Neural cell (in vitro differentiated cells): ENCODE results near the gene LDLRAD3. TPM values are rescaled to one million over a fixed set of nuclear protein-coding genes. Genes with fewer than 3 reads are reported as not detected.

Experiments used
- H2AFZ ChIP-seq: fragments of 200-600, 300-800 bp; sonication (generic), shearing (Covaris generic); 2 replicates; pipeline ENCODE4 v1.6.0; 2014; ENCODE audit warnings: low read depth, mild to moderate bottlenecking, antibody characterized with exemption, low read length, moderate library complexity
- H3F3A ChIP-seq: fragments of 200-600 bp; shearing (Covaris generic); 2 replicates; pipeline ENCODE4 v1.6.1; 2016; ENCODE audit warnings: mild to moderate bottlenecking, moderate library complexity, mixed read lengths, antibody characterized with exemption, low read length; ENCODE audit not compliant: insufficient read depth, poor library complexity, severe bottlenecking
- H3K27ac ChIP-seq: fragments of 200-600, 300-800 bp; sonication (generic), shearing (Covaris generic); 2 replicates; pipeline ENCODE4 v1.5.1; 2014; ENCODE audit warnings: mild to moderate bottlenecking, low read length, moderate library complexity
- H3K27me3 ChIP-seq: fragments of 300-800, 200-600 bp; sonication (generic), shearing (Covaris generic); 2 replicates; pipeline ENCODE4 v1.6.0; 2014; ENCODE audit warnings: mild to moderate bottlenecking, low read depth, low read length, moderate library complexity; ENCODE audit not compliant: insufficient read depth
- H3K36me3 ChIP-seq: fragments of 300-800, 200-600 bp; sonication (generic), shearing (Covaris generic); 2 replicates; pipeline ENCODE4 v1.5.1; 2014; ENCODE audit warnings: mild to moderate bottlenecking, antibody characterized with exemption, low read length, moderate library complexity; ENCODE audit not compliant: insufficient read depth
- H3K4me2 ChIP-seq: fragments of 300-800, 200-600 bp; sonication (generic), shearing (Covaris generic); 2 replicates; pipeline ENCODE4 v1.6.0; 2014; ENCODE audit warnings: mild to moderate bottlenecking, low read length
- H3K4me3 ChIP-seq: fragments of 300-800, 200-600 bp; sonication (generic), shearing (Covaris generic); 2 replicates; pipeline ENCODE4 v1.5.1; 2014; ENCODE audit warnings: mild to moderate bottlenecking, low read length, moderate library complexity
- H3K79me2 ChIP-seq: fragments of 200-600 bp; shearing (Covaris generic); replicated peaks from 2 replicates; pipeline ENCODE4 v1.6.0; 2014; ENCODE audit warnings: mild to moderate bottlenecking, low read length, moderate library complexity; ENCODE audit not compliant: insufficient read depth
- H3K9ac ChIP-seq: fragments of 300-800, 200-600 bp; sonication (generic), shearing (Covaris generic); 2 replicates; pipeline ENCODE4 v1.6.1; 2016; ENCODE audit warnings: mild to moderate bottlenecking, low read length, mixed read lengths
- H3K9me2 ChIP-seq: fragments of 200-600 bp; shearing (Covaris generic); 2 replicates; pipeline ENCODE4 v1.6.1; 2016; ENCODE audit warnings: mild to moderate bottlenecking, low read length, mixed read lengths; ENCODE audit not compliant: insufficient read depth
- H3K9me3 ChIP-seq: fragments of 200-600, 300-800 bp; sonication (generic), shearing (Covaris generic); 2 replicates; pipeline ENCODE4 v1.6.1; 2016; ENCODE audit warnings: mild to moderate bottlenecking, mixed run types, low read length, moderate library complexity, mixed read lengths
- H4K20me1 ChIP-seq: fragments of 200-600 bp; shearing (Covaris generic); 2 replicates; pipeline ENCODE4 v1.6.1; 2016; ENCODE audit warnings: mild to moderate bottlenecking, mixed run types; ENCODE audit not compliant: insufficient read depth
- EP300 ChIP-seq: fragments of 450-650 bp; conservative IDR thresholded peaks from 2 replicates; pipeline ENCODE4 v1.6.1; 2014; ENCODE audit warnings: antibody characterized with exemption, mild to moderate bottlenecking, moderate library complexity; ENCODE audit not compliant: poor library complexity, severe bottlenecking
- EZH2 ChIP-seq: fragments of 200-600, 300-800 bp; shearing (Covaris generic), sonication (generic); IDR thresholded peaks from 2 replicates; pipeline ENCODE4 v1.6.1; 2014; ENCODE audit warnings: antibody characterized with exemption, low read length, borderline replicate concordance, mild to moderate bottlenecking; ENCODE audit not compliant: insufficient read depth, poor library complexity, severe bottlenecking
- MXI1 ChIP-seq: fragments of 450-650 bp; conservative IDR thresholded peaks from 2 replicates; pipeline ENCODE4 v1.6.1; 2014; ENCODE audit warnings: antibody characterized with exemption, mild to moderate bottlenecking; ENCODE audit not compliant: poor library complexity, severe bottlenecking
- POLR2AphosphoS5 ChIP-seq: IDR thresholded peaks from 2 replicates; pipeline ENCODE4 v1.6.1; 2012
- RAD21 ChIP-seq: fragments of 450-650 bp; conservative IDR thresholded peaks from 2 replicates; pipeline ENCODE4 v1.6.1; 2014; ENCODE audit warnings: antibody characterized with exemption, mild to moderate bottlenecking, moderate library complexity
- SMC3 ChIP-seq: fragments of 450-650 bp; conservative IDR thresholded peaks from 2 replicates; pipeline ENCODE4 v1.6.1; 2014; ENCODE audit warnings: antibody characterized with exemption, mild to moderate bottlenecking, moderate library complexity; ENCODE audit not compliant: poor library complexity
- TAF1 ChIP-seq: IDR thresholded peaks from 2 replicates; pipeline ENCODE4 v1.6.1; 2012; ENCODE audit warnings: low read depth
- polyA plus RNA-seq: library from polyadenylated mRNA; depleted of rRNA; stranded (reverse); fragments of >200 nt; gene quantifications from 2 replicates; pipeline ENCODE4 v1.2.3, GENCODE V29; 2014
- TF ChIP-seq, protein P1 (sequence below): IDR thresholded peaks from 2 replicates; pipeline ENCODE4 v1.6.1; 2012; ENCODE audit warnings: borderline replicate concordance
- TF ChIP-seq, protein P2 (sequence below): fragments of 450-650 bp; IDR thresholded peaks from 2 replicates; pipeline ENCODE4 v1.5.1; 2014; ENCODE audit warnings: antibody characterized with exemption, mild to moderate bottlenecking, moderate library complexity; ENCODE audit not compliant: poor library complexity, severe bottlenecking

The LDLRAD3 gene
- polyA plus RNA-seq, 1 donor from 2014 or later: 3.5 TPM

- H3K79me2 ChIP-seq: no peaks in the 10 kb centered on the region
- H2AFZ ChIP-seq: no peak overlapping the region
- no peaks in the 10 kb centered on the region for H4K20me1 ChIP-seq
- H3K27me3 ChIP-seq: no peaks in the 10 kb centered on the region
- H3F3A ChIP-seq: no peaks in the 10 kb centered on the region
- H3K9me3 ChIP-seq: peaks cover 4% of the 10 kb centered on the region
- H3K9ac ChIP-seq: no peak overlapping the region
- H3K9me2 ChIP-seq: no peaks in the 10 kb centered on the region
- H3K27ac ChIP-seq: no peak overlapping the region
- no peaks in the 10 kb centered on the region for H3K36me3 ChIP-seq
- TF ChIP-seq POLR2AphosphoS5: no peak
- no peak for TF ChIP-seq SMC3
- no peak for TF ChIP-seq MXI1
- TF ChIP-seq, protein P1, sequence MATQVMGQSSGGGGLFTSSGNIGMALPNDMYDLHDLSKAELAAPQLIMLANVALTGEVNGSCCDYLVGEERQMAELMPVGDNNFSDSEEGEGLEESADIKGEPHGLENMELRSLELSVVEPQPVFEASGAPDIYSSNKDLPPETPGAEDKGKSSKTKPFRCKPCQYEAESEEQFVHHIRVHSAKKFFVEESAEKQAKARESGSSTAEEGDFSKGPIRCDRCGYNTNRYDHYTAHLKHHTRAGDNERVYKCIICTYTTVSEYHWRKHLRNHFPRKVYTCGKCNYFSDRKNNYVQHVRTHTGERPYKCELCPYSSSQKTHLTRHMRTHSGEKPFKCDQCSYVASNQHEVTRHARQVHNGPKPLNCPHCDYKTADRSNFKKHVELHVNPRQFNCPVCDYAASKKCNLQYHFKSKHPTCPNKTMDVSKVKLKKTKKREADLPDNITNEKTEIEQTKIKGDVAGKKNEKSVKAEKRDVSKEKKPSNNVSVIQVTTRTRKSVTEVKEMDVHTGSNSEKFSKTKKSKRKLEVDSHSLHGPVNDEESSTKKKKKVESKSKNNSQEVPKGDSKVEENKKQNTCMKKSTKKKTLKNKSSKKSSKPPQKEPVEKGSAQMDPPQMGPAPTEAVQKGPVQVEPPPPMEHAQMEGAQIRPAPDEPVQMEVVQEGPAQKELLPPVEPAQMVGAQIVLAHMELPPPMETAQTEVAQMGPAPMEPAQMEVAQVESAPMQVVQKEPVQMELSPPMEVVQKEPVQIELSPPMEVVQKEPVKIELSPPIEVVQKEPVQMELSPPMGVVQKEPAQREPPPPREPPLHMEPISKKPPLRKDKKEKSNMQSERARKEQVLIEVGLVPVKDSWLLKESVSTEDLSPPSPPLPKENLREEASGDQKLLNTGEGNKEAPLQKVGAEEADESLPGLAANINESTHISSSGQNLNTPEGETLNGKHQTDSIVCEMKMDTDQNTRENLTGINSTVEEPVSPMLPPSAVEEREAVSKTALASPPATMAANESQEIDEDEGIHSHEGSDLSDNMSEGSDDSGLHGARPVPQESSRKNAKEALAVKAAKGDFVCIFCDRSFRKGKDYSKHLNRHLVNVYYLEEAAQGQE: no peak
- TF ChIP-seq RAD21: no peak
- TF ChIP-seq, protein P2, sequence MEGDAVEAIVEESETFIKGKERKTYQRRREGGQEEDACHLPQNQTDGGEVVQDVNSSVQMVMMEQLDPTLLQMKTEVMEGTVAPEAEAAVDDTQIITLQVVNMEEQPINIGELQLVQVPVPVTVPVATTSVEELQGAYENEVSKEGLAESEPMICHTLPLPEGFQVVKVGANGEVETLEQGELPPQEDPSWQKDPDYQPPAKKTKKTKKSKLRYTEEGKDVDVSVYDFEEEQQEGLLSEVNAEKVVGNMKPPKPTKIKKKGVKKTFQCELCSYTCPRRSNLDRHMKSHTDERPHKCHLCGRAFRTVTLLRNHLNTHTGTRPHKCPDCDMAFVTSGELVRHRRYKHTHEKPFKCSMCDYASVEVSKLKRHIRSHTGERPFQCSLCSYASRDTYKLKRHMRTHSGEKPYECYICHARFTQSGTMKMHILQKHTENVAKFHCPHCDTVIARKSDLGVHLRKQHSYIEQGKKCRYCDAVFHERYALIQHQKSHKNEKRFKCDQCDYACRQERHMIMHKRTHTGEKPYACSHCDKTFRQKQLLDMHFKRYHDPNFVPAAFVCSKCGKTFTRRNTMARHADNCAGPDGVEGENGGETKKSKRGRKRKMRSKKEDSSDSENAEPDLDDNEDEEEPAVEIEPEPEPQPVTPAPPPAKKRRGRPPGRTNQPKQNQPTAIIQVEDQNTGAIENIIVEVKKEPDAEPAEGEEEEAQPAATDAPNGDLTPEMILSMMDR: no peak
- no peak for TF ChIP-seq TAF1
- no peak for TF ChIP-seq EP300
- TF ChIP-seq EZH2: no peak
- H3K4me2 ChIP-seq: no peak overlapping the region
- H3K4me3 ChIP-seq: no peak overlapping the region
These were observed 295.8 kb downstream of the LDLRAD3 start for GRCh38 chr11:36239636-36240035.

DNA sequence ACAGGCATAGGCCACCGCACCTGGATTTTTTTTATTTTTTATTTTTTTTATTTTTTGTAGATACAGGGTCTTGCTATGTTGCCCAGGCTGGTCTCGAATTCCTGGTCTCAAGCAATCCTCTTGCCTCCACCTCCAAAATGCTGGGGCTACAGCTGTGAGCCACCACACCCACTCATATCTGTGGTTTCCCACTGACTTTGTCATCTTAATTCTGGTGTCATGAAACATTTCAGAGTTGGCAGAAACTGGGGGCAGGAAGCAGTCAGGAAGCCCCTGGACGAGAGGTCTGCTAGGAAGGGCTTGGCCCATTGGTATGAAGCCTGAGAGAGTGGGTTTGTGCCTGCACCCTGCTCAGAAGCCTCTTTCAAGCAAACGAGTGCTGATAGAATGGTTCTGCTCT is 296.3 kb downstream of the LDLRAD3 start:
- H3K9me2 ChIP-seq: no peaks in the 10 kb centered on the region
- no peaks in the 10 kb centered on the region for H3K27me3 ChIP-seq
- H4K20me1 ChIP-seq: no peaks in the 10 kb centered on the region
- H3K9me3 ChIP-seq: peaks cover 4% of the 10 kb centered on the region
- H3K36me3 ChIP-seq: no peaks in the 10 kb centered on the region
- H3K9ac ChIP-seq: no peak overlapping the region
- H3K27ac ChIP-seq: no peak overlapping the region
- TF ChIP-seq EZH2 (no peak), SMC3 (no peak), EP300 (no peak), POLR2AphosphoS5 (no peak), RAD21 (no peak), TAF1 (no peak), MXI1 (no peak)
- TF ChIP-seq, protein P1: no peak
- TF ChIP-seq, protein P2: no peak
- H3K79me2 ChIP-seq: no peaks in the 10 kb centered on the region
- no peak overlapping the region for H3K4me3 ChIP-seq
- no peak overlapping the region for H3K4me2 ChIP-seq
- no peaks in the 10 kb centered on the region for H3F3A ChIP-seq
- H2AFZ ChIP-seq: no peak overlapping the region
